HepG2 (cell line): ENCODE measurements around the gene COPS6. TPM values are rescaled to one million over a fixed set of nuclear protein-coding genes. Genes with fewer than 3 reads are reported as not detected.

Experiments
- ATAD3A ChIP-seq: sonication (generic); formaldehyde crosslinking; IDR thresholded peaks from 2 replicates; pipeline ENCODE4 v1.4.0; 2020; ENCODE audit warnings: missing genetic modification reagents
- CBX1 ChIP-seq: IDR thresholded peaks from one replicate; pipeline ENCODE4 v1.6.1; 2016; ENCODE audit warnings: antibody characterized with exemption, low read depth
- CHD2 ChIP-seq: IDR thresholded peaks from 2 replicates; pipeline ENCODE4 v1.6.1; 2011; ENCODE audit warnings: low read depth, low read length, improper control_type of control experiment
- FOXP1 ChIP-seq, 2 experiments: fragments of 450-650 bp in 1 of 2; IDR thresholded peaks; 2 replicates each; pipeline ENCODE4 v1.6.1; 2017 to 2018; ENCODE audit warnings: antibody characterized with exemption in 1 of 2
- HMGA1 ChIP-seq: sonication (generic); formaldehyde crosslinking; conservative IDR thresholded peaks from 2 replicates; pipeline ENCODE4 v1.4.0; 2020; ENCODE audit warnings: missing genetic modification reagents
- NAIF1 ChIP-seq: sonication (generic); formaldehyde crosslinking; IDR thresholded peaks from 2 replicates; pipeline ENCODE4 v1.5.0; 2020; ENCODE audit warnings: mild to moderate bottlenecking, missing genetic modification reagents, borderline replicate concordance
- SIN3A ChIP-seq: IDR thresholded peaks from 2 replicates; pipeline ENCODE4 v1.6.1; 2011; ENCODE audit warnings: low read depth, mild to moderate bottlenecking, control low read depth, low read length, borderline replicate concordance
- SNRNP70 ChIP-seq: fragments of 200-400 bp; formaldehyde crosslinking; IDR thresholded peaks from 2 replicates; pipeline ENCODE4 v1.6.1; 2017; ENCODE audit warnings: mild to moderate bottlenecking, low read depth, low read length, moderate library complexity
- TBX2 ChIP-seq: sonication (generic); formaldehyde crosslinking; IDR thresholded peaks from 2 replicates; pipeline ENCODE4 v1.5.0; 2020; ENCODE audit warnings: missing genetic modification reagents, mild to moderate bottlenecking, borderline replicate concordance
- ZBTB3 ChIP-seq: sonication (generic); formaldehyde crosslinking; IDR thresholded peaks from 2 replicates; pipeline ENCODE4 v1.4.0; 2020; ENCODE audit warnings: low read depth, mild to moderate bottlenecking, moderate library complexity, missing genetic modification reagents, borderline replicate concordance
- ZKSCAN1 ChIP-seq: fragments of 150-350 bp; IDR thresholded peaks from 2 replicates; pipeline ENCODE4 v1.6.1; 2014; ENCODE audit warnings: low read length
- ZNF296 ChIP-seq: sonication (generic); formaldehyde crosslinking; conservative IDR thresholded peaks from 2 replicates; pipeline ENCODE4 v1.5.0; 2020; ENCODE audit warnings: mild to moderate bottlenecking, missing genetic modification reagents
- ZNF350 ChIP-seq: sonication (generic); formaldehyde crosslinking; IDR thresholded peaks from 2 replicates; pipeline ENCODE4 v1.4.0; 2020; ENCODE audit warnings: mild to moderate bottlenecking, low read depth, missing genetic modification reagents, borderline replicate concordance
- ZNF607 ChIP-seq: sonication (generic); formaldehyde crosslinking; IDR thresholded peaks from 2 replicates; pipeline ENCODE4 v1.5.1; 2020; ENCODE audit warnings: missing genetic modification reagents, mild to moderate bottlenecking, borderline replicate concordance
- ZNF619 ChIP-seq: sonication (generic); formaldehyde crosslinking; IDR thresholded peaks from 2 replicates; pipeline ENCODE4 v1.4.0; 2020; ENCODE audit warnings: mild to moderate bottlenecking, missing genetic modification reagents
- ZNF83 ChIP-seq: sonication (generic); formaldehyde crosslinking; IDR thresholded peaks from 2 replicates; pipeline ENCODE4 v1.4.0; 2020; ENCODE audit warnings: missing genetic modification reagents, mild to moderate bottlenecking, borderline replicate concordance
- polyA plus RNA-seq, 8 experiments: library from polyadenylated mRNA; depleted of rRNA in 3 of 8; stranded (reverse) in 7 of 8; unstranded in 1 of 8; fragments of >200 nt; fragmentation: Illumina TruSeq in 4 of 8; extraction: Trizol in 4 of 8; gene quantifications; 2 replicates each; pipeline versions ENCODE4 v1.2.1 to v1.2.3, GENCODE V29; 2011 to 2016; ENCODE audit warnings: low read depth in 4 of 8, missing spikeins in 1 of 8, mixed read lengths in 1 of 8; ENCODE audit not compliant: insufficient read depth in 1 of 8
- total RNA-seq, 5 experiments: library from RNA; depleted of rRNA; stranded (reverse); fragments of >200 nt; fragmentation: Illumina TruSeq; extraction: Trizol; gene quantifications; 2 replicates each; pipeline ENCODE4 v1.2.3, GENCODE V29; 2016; ENCODE audit warnings: low read depth in 1 of 5
- TF ChIP-seq, protein P1 (sequence below): fragments of 450-650 bp; IDR thresholded peaks from 2 replicates; pipeline ENCODE4 v1.6.1; 2017
- TF ChIP-seq, protein P2 (sequence below): sonication (generic); formaldehyde crosslinking; IDR thresholded peaks from 2 replicates; pipeline ENCODE4; 2020; ENCODE audit warnings: missing genetic modification reagents, mild to moderate bottlenecking, borderline replicate concordance
- TF ChIP-seq, protein P3 (sequence below): sonication (generic); formaldehyde crosslinking; IDR thresholded peaks from 2 replicates; pipeline ENCODE4 v1.4.0; 2020; ENCODE audit warnings: mild to moderate bottlenecking, missing genetic modification reagents
- TF ChIP-seq, protein P4 (sequence below): IDR thresholded peaks from 2 replicates; pipeline ENCODE4 v1.6.1; 2018; ENCODE audit warnings: missing genetic modification reagents, mild to moderate bottlenecking, missing compliant biosample characterization
- TF ChIP-seq, protein P5 (sequence below): sonication (generic); formaldehyde crosslinking; IDR thresholded peaks from 2 replicates; pipeline ENCODE4 v1.4.0; 2020; ENCODE audit warnings: missing genetic modification reagents, mild to moderate bottlenecking, borderline replicate concordance

The COPS6 gene
- total and polyA plus RNA-seq, 2 of the 13 experiments (the other 11 are each of a cell fraction or from before 2014, with no cell fraction given): 33.4 to 117 TPM

DNA sequence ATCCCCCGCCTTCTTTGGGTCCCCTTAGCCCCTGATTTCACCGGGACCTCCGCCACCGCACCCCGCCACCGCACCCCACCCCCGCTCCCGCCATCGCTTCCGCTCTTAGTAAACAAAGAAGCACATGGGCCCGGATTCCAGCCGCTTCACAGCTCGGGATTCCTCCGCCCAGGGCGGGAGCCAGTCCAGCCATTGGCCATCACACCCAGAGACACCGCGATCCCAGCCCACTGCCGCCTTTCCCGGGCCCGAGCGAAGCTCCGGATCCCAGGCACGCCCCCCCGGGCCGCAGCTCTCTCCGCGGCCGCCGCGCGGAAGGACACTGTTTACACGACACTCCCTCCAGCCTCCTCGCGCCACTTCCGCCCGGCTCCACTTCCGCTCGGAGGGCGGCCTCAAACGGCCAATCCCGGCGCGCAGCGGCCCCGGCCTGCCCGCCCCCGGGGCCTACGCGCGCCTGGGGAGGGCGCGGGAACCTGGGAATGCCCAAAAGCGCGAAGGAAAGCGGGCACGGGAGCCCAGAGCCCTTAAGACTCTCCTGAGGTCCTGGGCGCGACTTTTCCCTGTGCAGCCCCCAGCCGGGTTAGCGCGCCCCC, 11.7 kb downstream of the COPS6 start (continued):
- TF ChIP-seq ZNF296: no peak
- TF ChIP-seq HMGA1 (CRISPR knock-in tag): no peak
- peak; percentile 97 for TF ChIP-seq SIN3A
- no peak for TF ChIP-seq ZKSCAN1
- peak; percentile 30; the same call in 1 of the 2 replicates for TF ChIP-seq ZNF350 (CRISPR knock-in tag)
- TF ChIP-seq CBX1: no peak
- peak; percentile 30; the same call in 1 of the 2 replicates for TF ChIP-seq ZBTB3
- TF ChIP-seq, protein P1, sequence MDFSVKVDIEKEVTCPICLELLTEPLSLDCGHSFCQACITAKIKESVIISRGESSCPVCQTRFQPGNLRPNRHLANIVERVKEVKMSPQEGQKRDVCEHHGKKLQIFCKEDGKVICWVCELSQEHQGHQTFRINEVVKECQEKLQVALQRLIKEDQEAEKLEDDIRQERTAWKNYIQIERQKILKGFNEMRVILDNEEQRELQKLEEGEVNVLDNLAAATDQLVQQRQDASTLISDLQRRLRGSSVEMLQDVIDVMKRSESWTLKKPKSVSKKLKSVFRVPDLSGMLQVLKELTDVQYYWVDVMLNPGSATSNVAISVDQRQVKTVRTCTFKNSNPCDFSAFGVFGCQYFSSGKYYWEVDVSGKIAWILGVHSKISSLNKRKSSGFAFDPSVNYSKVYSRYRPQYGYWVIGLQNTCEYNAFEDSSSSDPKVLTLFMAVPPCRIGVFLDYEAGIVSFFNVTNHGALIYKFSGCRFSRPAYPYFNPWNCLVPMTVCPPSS: no peak
- TF ChIP-seq, protein P2, sequence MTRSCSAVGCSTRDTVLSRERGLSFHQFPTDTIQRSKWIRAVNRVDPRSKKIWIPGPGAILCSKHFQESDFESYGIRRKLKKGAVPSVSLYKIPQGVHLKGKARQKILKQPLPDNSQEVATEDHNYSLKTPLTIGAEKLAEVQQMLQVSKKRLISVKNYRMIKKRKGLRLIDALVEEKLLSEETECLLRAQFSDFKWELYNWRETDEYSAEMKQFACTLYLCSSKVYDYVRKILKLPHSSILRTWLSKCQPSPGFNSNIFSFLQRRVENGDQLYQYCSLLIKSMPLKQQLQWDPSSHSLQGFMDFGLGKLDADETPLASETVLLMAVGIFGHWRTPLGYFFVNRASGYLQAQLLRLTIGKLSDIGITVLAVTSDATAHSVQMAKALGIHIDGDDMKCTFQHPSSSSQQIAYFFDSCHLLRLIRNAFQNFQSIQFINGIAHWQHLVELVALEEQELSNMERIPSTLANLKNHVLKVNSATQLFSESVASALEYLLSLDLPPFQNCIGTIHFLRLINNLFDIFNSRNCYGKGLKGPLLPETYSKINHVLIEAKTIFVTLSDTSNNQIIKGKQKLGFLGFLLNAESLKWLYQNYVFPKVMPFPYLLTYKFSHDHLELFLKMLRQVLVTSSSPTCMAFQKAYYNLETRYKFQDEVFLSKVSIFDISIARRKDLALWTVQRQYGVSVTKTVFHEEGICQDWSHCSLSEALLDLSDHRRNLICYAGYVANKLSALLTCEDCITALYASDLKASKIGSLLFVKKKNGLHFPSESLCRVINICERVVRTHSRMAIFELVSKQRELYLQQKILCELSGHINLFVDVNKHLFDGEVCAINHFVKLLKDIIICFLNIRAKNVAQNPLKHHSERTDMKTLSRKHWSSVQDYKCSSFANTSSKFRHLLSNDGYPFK (CRISPR knock-in tag): peak; percentile 27; the same call in 1 of the 2 replicates
- no peak; the same call in none of the 2 replicates for TF ChIP-seq ZNF607
- TF ChIP-seq, protein P3, sequence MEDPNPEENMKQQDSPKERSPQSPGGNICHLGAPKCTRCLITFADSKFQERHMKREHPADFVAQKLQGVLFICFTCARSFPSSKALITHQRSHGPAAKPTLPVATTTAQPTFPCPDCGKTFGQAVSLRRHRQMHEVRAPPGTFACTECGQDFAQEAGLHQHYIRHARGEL: no peak
- TF ChIP-seq, protein P4, sequence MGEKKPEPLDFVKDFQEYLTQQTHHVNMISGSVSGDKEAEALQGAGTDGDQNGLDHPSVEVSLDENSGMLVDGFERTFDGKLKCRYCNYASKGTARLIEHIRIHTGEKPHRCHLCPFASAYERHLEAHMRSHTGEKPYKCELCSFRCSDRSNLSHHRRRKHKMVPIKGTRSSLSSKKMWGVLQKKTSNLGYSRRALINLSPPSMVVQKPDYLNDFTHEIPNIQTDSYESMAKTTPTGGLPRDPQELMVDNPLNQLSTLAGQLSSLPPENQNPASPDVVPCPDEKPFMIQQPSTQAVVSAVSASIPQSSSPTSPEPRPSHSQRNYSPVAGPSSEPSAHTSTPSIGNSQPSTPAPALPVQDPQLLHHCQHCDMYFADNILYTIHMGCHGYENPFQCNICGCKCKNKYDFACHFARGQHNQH: peak; percentile 79; the same call in 1 of the 2 replicates
- TF ChIP-seq, protein P5, sequence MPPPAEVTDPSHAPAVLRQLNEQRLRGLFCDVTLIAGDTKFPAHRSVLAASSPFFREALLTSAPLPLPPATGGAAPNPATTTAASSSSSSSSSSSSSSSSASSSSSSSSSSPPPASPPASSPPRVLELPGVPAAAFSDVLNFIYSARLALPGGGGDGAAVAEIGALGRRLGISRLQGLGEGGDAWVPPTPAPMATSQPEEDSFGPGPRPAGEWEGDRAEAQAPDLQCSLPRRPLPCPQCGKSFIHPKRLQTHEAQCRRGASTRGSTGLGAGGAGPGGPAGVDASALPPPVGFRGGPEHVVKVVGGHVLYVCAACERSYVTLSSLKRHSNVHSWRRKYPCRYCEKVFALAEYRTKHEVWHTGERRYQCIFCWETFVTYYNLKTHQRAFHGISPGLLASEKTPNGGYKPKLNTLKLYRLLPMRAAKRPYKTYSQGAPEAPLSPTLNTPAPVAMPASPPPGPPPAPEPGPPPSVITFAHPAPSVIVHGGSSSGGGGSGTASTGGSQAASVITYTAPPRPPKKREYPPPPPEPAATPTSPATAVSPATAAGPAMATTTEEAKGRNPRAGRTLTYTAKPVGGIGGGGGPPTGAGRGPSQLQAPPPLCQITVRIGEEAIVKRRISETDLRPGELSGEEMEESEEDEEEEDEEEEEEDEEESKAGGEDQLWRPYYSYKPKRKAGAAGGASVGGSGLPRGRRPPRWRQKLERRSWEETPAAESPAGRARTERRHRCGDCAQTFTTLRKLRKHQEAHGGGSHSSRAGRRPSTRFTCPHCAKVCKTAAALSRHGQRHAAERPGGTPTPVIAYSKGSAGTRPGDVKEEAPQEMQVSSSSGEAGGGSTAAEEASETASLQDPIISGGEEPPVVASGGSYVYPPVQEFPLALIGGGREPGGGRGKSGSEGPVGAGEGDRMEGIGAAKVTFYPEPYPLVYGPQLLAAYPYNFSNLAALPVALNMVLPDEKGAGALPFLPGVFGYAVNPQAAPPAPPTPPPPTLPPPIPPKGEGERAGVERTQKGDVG (CRISPR knock-in tag): no peak; the same call in 1 of the 2 replicates
- no peak for TF ChIP-seq ATAD3A (CRISPR knock-in tag)
- TF ChIP-seq NAIF1: no peak
- TF ChIP-seq SNRNP70: no peak
- TF ChIP-seq FOXP1 (IDR thresholded peaks at IDR 0.05): peak; percentile 81
- peak; percentile 73; the same call in 1 of the 2 replicates for TF ChIP-seq FOXP1 (CRISPR knock-in tag; IDR thresholded peaks at IDR 0.05)
- TF ChIP-seq TBX2 (CRISPR knock-in tag): peak; percentile 92
- peak; percentile 88 for TF ChIP-seq CHD2
- no peak for TF ChIP-seq ZNF619 (CRISPR knock-in tag)
- no peak; the same call in 1 of the 2 replicates for TF ChIP-seq ZNF83
